ENCODE data around the gene DCTD.
A peak's percentile ranks its signal among the peaks of the same experiment; 100 is the strongest.

The DCTD gene

GRCh38 chr4:182921608-182922007, 4.4 kb upstream of the DCTD start:
- no CpG with 5 or more reads among the region's 4 CpGs for WGBS, 2 donors (ENCODE audit: extremely low coverage in 2 of 2, insufficient read length in 2 of 2, insufficient replicate concordance in 1 of 2)

GRCh38 chr4:182920676-182921075, 3.5 kb upstream of the DCTD start:
- no peak overlapping the region for H2BK5ac ChIP-seq (ENCODE audit: low read length)
- no peak overlapping the region for H4K91ac ChIP-seq (ENCODE audit: low read depth, low read length, poor library complexity)
- H3K18ac ChIP-seq (ENCODE audit: low read length): no peak overlapping the region
- H2BK12ac ChIP-seq (ENCODE audit: low read length): no peak overlapping the region
- H2AK5ac ChIP-seq (ENCODE audit: low read depth, low read length): no peak overlapping the region
- H3K79me1 ChIP-seq (ENCODE audit: low read depth, low read length): peaks cover 4% of the 10 kb centered on the region
- WGBS, 2 donors (ENCODE audit: extremely low coverage in 2 of 2, insufficient read length in 2 of 2, insufficient replicate concordance in 1 of 2): no CpG with 5 or more reads among the region's 4 CpGs
- H2BK15ac ChIP-seq (ENCODE audit: low read length): no peak overlapping the region
- no peak overlapping the region for H3K23ac ChIP-seq (ENCODE audit: low read depth, low read length, poor library complexity)
- H3K4ac ChIP-seq (ENCODE audit: low read length): no peak overlapping the region
- H3K14ac ChIP-seq (ENCODE audit: low read length): no peak overlapping the region
- no peak overlapping the region for H2BK120ac ChIP-seq (ENCODE audit: low read depth, low read length)
- H3K9ac ChIP-seq (ENCODE audit: low read depth, low read length, poor library complexity): no peak overlapping the region
- H3K9me3 ChIP-seq (replicated peaks in 1 of 2; ENCODE audit: control insufficient read depth in 2 of 2, insufficient read depth in 1 of 2, low read depth in 1 of 2, low read length in 2 of 2): no peaks in the 10 kb centered on the region
- no peak overlapping the region for H2AFZ ChIP-seq (ENCODE audit: low read length)
- H3K27ac ChIP-seq (replicated peaks; ENCODE audit: low read length): no peak overlapping the region
- DNase-seq (ENCODE audit: low spot score): no peak
- H3K27me3 ChIP-seq (ENCODE audit: control insufficient read depth in 3 of 3, insufficient read depth in 3 of 3, low read depth in 1 of 3, low read length in 3 of 3): no peaks in the 10 kb centered on the region
- H3K4me2 ChIP-seq (ENCODE audit: insufficient read depth, low read length, poor library complexity, severe bottlenecking): no peak overlapping the region
- H3K36me3 ChIP-seq (replicated peaks in 1 of 2; ENCODE audit: control insufficient read depth in 2 of 2, insufficient read depth in 2 of 2, low read length in 2 of 2): peaks cover 0 to 3% of the 10 kb centered on the region in 2 donors
- H3K4me3 ChIP-seq (ENCODE audit: low read length in 2 of 2): no peak overlapping the region
- no peak overlapping the region for H4K8ac ChIP-seq (ENCODE audit: low read depth, low read length)
- H3K4me1 ChIP-seq (ENCODE audit: control insufficient read depth in 2 of 2, insufficient read depth in 1 of 2, low read depth in 1 of 2, low read length in 2 of 2): peaks cover 5 to 7% of the 10 kb centered on the region in 2 donors

More at GRCh38 chr4:182921608-182922007, 4.4 kb upstream of the DCTD start:
- H2BK12ac ChIP-seq (ENCODE audit: low read length): no peak overlapping the region
- no peak overlapping the region for H3K18ac ChIP-seq (ENCODE audit: low read length)
- no peak overlapping the region for H3K23ac ChIP-seq (ENCODE audit: low read depth, low read length, poor library complexity)
- DNase-seq (ENCODE audit: low spot score): no peak
- H3K27ac ChIP-seq (replicated peaks; ENCODE audit: low read length): no peak overlapping the region
- H4K91ac ChIP-seq (ENCODE audit: low read depth, low read length, poor library complexity): no peak overlapping the region
- H3K27me3 ChIP-seq (ENCODE audit: control insufficient read depth in 3 of 3, insufficient read depth in 3 of 3, low read depth in 1 of 3, low read length in 3 of 3): no peaks in the 10 kb centered on the region
- no peak overlapping the region for H2AFZ ChIP-seq (ENCODE audit: low read length)
- H3K79me1 ChIP-seq (ENCODE audit: low read depth, low read length): peaks cover under 1% of the 10 kb centered on the region
- no peak overlapping the region for H3K4me3 ChIP-seq (ENCODE audit: low read length in 2 of 2)
- H2BK120ac ChIP-seq (ENCODE audit: low read depth, low read length): no peak overlapping the region
- no peak overlapping the region for H2BK5ac ChIP-seq (ENCODE audit: low read length)
- no peak overlapping the region for H4K8ac ChIP-seq (ENCODE audit: low read depth, low read length)
- H3K9me3 ChIP-seq (replicated peaks in 1 of 2; ENCODE audit: control insufficient read depth in 2 of 2, insufficient read depth in 1 of 2, low read depth in 1 of 2, low read length in 2 of 2): no peaks in the 10 kb centered on the region
- no peak overlapping the region for H3K4ac ChIP-seq (ENCODE audit: low read length)
- H2BK15ac ChIP-seq (ENCODE audit: low read length): no peak overlapping the region
- H3K9ac ChIP-seq (ENCODE audit: low read depth, low read length, poor library complexity): no peak overlapping the region
- H3K4me2 ChIP-seq (ENCODE audit: insufficient read depth, low read length, poor library complexity, severe bottlenecking): no peak overlapping the region
- no peaks in the 10 kb centered on the region for H3K4me1 ChIP-seq (ENCODE audit: control insufficient read depth in 2 of 2, insufficient read depth in 1 of 2, low read depth in 1 of 2, low read length in 2 of 2)
- H3K14ac ChIP-seq (ENCODE audit: low read length): no peak overlapping the region
- no peak overlapping the region for H2AK5ac ChIP-seq (ENCODE audit: low read depth, low read length)
- H3K36me3 ChIP-seq (replicated peaks in 1 of 2; ENCODE audit: control insufficient read depth in 2 of 2, insufficient read depth in 2 of 2, low read length in 2 of 2): no peaks in the 10 kb centered on the region

GRCh38 chr4:182918791-182919302, 1.7 kb upstream of the DCTD start:
- Histone ChIP-seq H2BK15ac (ENCODE audit: low read length) (no peak overlapping the region), H2BK5ac (ENCODE audit: low read length) (no peak overlapping the region), H3K18ac (ENCODE audit: low read length) (no peak overlapping the region), H3K9me3 (replicated peaks in 1 of 2; ENCODE audit: control insufficient read depth in 2 of 2, insufficient read depth in 1 of 2, low read depth in 1 of 2, low read length in 2 of 2) (no peaks in the 10 kb centered on the region), H3K36me3 (replicated peaks in 1 of 2; ENCODE audit: control insufficient read depth in 2 of 2, insufficient read depth in 2 of 2, low read length in 2 of 2) (peaks cover 11 to 20% of the 10 kb centered on the region in 2 donors), H3K9ac (ENCODE audit: low read depth, low read length, poor library complexity) (no peak overlapping the region), H2AK5ac (ENCODE audit: low read depth, low read length) (no peak overlapping the region), H3K27me3 (ENCODE audit: control insufficient read depth in 3 of 3, insufficient read depth in 3 of 3, low read depth in 1 of 3, low read length in 3 of 3) (no peaks in the 10 kb centered on the region), H3K14ac (ENCODE audit: low read length) (no peak overlapping the region), H3K4me3 (ENCODE audit: low read length in 2 of 2) (no peak overlapping the region), H4K91ac (ENCODE audit: low read depth, low read length, poor library complexity) (no peak overlapping the region), H3K79me1 (ENCODE audit: low read depth, low read length) (peaks cover 4% of the 10 kb centered on the region), H2BK12ac (ENCODE audit: low read length) (no peak overlapping the region), H3K4me1 (ENCODE audit: control insufficient read depth in 2 of 2, insufficient read depth in 1 of 2, low read depth in 1 of 2, low read length in 2 of 2) (peaks cover 5 to 7% of the 10 kb centered on the region in 2 donors), H3K4ac (ENCODE audit: low read length) (no peak overlapping the region), H2BK120ac (ENCODE audit: low read depth, low read length) (no peak overlapping the region), H3K23ac (ENCODE audit: low read depth, low read length, poor library complexity) (no peak overlapping the region), H3K27ac (replicated peaks; ENCODE audit: low read length) (no peak overlapping the region), H3K4me2 (ENCODE audit: insufficient read depth, low read length, poor library complexity, severe bottlenecking) (no peak overlapping the region), H2AFZ (ENCODE audit: low read length) (no peak overlapping the region), H4K8ac (ENCODE audit: low read depth, low read length) (no peak overlapping the region)
- no CpG with 5 or more reads among the region's 7 CpGs for WGBS, 2 donors (ENCODE audit: extremely low coverage in 2 of 2, insufficient read length in 2 of 2, insufficient replicate concordance in 1 of 2)
- no peak for DNase-seq (ENCODE audit: low spot score)

- WGBS, 2 donors (ENCODE audit: extremely low coverage in 2 of 2, insufficient read length in 2 of 2, insufficient replicate concordance in 1 of 2): no CpG with 5 or more reads among the region's 12 CpGs
- DNase-seq (ENCODE audit: low spot score): no peak
- H3K27ac ChIP-seq (replicated peaks; ENCODE audit: low read length): no peak overlapping the region
Measured at GRCh38 chr4:182918044-182918607, 940 bp upstream of the DCTD start.

More at GRCh38 chr4:182918044-182918607, 940 bp upstream of the DCTD start:
- Histone ChIP-seq H2BK15ac (ENCODE audit: low read length) (no peak overlapping the region), H2AK5ac (ENCODE audit: low read depth, low read length) (no peak overlapping the region), H2BK12ac (ENCODE audit: low read length) (no peak overlapping the region), H3K9me3 (replicated peaks in 1 of 2; ENCODE audit: control insufficient read depth in 2 of 2, insufficient read depth in 1 of 2, low read depth in 1 of 2, low read length in 2 of 2) (no peaks in the 10 kb centered on the region), H2BK120ac (ENCODE audit: low read depth, low read length) (peak overlapping the region; percentile 50), H4K91ac (ENCODE audit: low read depth, low read length, poor library complexity) (no peak overlapping the region), H3K4me1 (ENCODE audit: control insufficient read depth in 2 of 2, insufficient read depth in 1 of 2, low read depth in 1 of 2, low read length in 2 of 2) (peaks cover 5 to 7% of the 10 kb centered on the region in 2 donors), H3K4ac (ENCODE audit: low read length) (no peak overlapping the region), H3K14ac (ENCODE audit: low read length) (no peak overlapping the region), H3K9ac (ENCODE audit: low read depth, low read length, poor library complexity) (no peak overlapping the region), H3K4me2 (ENCODE audit: insufficient read depth, low read length, poor library complexity, severe bottlenecking) (peak overlapping the region; percentile 85), H3K18ac (ENCODE audit: low read length) (peak overlapping the region; percentile 98), H3K4me3 (ENCODE audit: low read length in 2 of 2) (peak overlapping the region; percentile 64 to 91), H3K27me3 (ENCODE audit: control insufficient read depth in 3 of 3, insufficient read depth in 3 of 3, low read depth in 1 of 3, low read length in 3 of 3) (no peaks in the 10 kb centered on the region), H2BK5ac (ENCODE audit: low read length) (peak overlapping the region; percentile 76), H2AFZ (ENCODE audit: low read length) (peak overlapping the region; percentile 97), H3K23ac (ENCODE audit: low read depth, low read length, poor library complexity) (peak overlapping the region; percentile 77), H3K79me1 (ENCODE audit: low read depth, low read length) (peaks cover 4% of the 10 kb centered on the region), H4K8ac (ENCODE audit: low read depth, low read length) (no peak overlapping the region), H3K36me3 (replicated peaks in 1 of 2; ENCODE audit: control insufficient read depth in 2 of 2, insufficient read depth in 2 of 2, low read length in 2 of 2) (peaks cover 14 to 27% of the 10 kb centered on the region in 2 donors)

Data from neuronal stem cell (in vitro differentiated cells).